ENCODE results near the gene DLGAP1. TPM values are rescaled to one million over a fixed set of nuclear protein-coding genes. Genes with fewer than 3 reads are reported as not detected.

The DLGAP1 gene
- total and polyA plus RNA-seq, 4 donors: 0.54 to 11.8 (median 3.1) TPM

DNA sequence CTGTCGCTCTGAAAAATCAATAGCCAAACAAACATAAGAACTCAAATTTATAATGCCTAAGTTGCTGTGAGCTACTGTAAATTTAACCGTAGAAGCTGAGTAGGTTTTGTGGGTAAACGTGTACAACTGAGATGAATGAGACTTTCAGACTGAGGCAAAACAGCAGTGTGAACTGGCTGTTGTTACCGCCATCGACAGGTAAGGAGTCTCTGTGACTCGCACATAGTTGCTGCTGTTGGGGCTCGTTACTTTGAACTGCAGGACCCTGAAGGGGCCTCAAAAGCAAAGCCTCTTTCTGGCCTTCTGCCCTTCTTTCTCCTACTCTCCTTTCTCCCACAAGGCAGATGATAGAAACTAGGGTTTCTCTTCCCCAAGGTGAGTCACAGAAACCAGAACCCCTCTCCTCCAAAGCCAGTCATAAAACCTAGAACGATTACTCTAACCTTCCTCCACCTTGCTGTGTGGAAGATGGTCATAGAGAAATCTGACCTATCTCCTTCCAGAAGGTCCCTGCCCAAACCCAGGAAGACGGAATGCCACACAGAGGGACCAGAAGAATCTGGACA is 101.2 kb downstream of the DLGAP1 start:
- TF ChIP-seq, protein P1, sequence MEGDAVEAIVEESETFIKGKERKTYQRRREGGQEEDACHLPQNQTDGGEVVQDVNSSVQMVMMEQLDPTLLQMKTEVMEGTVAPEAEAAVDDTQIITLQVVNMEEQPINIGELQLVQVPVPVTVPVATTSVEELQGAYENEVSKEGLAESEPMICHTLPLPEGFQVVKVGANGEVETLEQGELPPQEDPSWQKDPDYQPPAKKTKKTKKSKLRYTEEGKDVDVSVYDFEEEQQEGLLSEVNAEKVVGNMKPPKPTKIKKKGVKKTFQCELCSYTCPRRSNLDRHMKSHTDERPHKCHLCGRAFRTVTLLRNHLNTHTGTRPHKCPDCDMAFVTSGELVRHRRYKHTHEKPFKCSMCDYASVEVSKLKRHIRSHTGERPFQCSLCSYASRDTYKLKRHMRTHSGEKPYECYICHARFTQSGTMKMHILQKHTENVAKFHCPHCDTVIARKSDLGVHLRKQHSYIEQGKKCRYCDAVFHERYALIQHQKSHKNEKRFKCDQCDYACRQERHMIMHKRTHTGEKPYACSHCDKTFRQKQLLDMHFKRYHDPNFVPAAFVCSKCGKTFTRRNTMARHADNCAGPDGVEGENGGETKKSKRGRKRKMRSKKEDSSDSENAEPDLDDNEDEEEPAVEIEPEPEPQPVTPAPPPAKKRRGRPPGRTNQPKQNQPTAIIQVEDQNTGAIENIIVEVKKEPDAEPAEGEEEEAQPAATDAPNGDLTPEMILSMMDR (IDR thresholded peaks at IDR 0.05; ENCODE audit: control extremely low read depth, extremely low read depth): no peak

GRCh38 chr18:4352746-4353551 is 102.2 kb downstream of the DLGAP1 start:
- WGBS, 2 donors: 33 to 35% methylated on average over 15 of the region's 15 CpGs
- DNase-seq (no peak), ATAC-seq (ENCODE audit: insufficient read depth, low FRiP score) (no peak)
- Histone ChIP-seq H3K27ac (ENCODE audit: low read depth in 1 of 2, low read length in 1 of 2) (no peak overlapping the region), H3K27me3 (ENCODE audit: control insufficient read depth in 3 of 3, insufficient read depth in 3 of 3, low read length in 2 of 3) (peaks cover 0 to 5% (median 3%) of the 10 kb centered on the region in 3 donors), H3K9ac (ENCODE audit: insufficient read depth in 1 of 2, low read length in 2 of 2) (no peak overlapping the region), H3K36me3 (ENCODE audit: control insufficient read depth in 4 of 4, insufficient read depth in 4 of 4, low read length in 4 of 4) (no peaks in the 10 kb centered on the region), H3K4me3 (no peak overlapping the region), H3K9me3 (ENCODE audit: control insufficient read depth in 4 of 4, insufficient read depth in 3 of 4, low read length in 3 of 4) (peaks cover 0 to 2% (median 0%) of the 10 kb centered on the region in 4 donors), H3K4me1 (ENCODE audit: control insufficient read depth in 5 of 5, insufficient read depth in 5 of 5, low read length in 5 of 5) (no peaks in the 10 kb centered on the region)
- TF ChIP-seq, protein P1 (IDR thresholded peaks at IDR 0.05; ENCODE audit: control extremely low read depth, extremely low read depth): no peak

More for the DNA sequence above, 101.2 kb downstream of the DLGAP1 start:
- no peaks in the 10 kb centered on the region for H3K36me3 ChIP-seq (ENCODE audit: control insufficient read depth in 4 of 4, insufficient read depth in 4 of 4, low read length in 4 of 4)
- no peak overlapping the region for H3K4me3 ChIP-seq
- 51 to 60% methylated on average over 9 of the region's 9 CpGs for WGBS, 2 donors
- no peaks in the 10 kb centered on the region for H3K4me1 ChIP-seq (ENCODE audit: control insufficient read depth in 5 of 5, insufficient read depth in 5 of 5, low read length in 5 of 5)
- H3K27ac ChIP-seq (ENCODE audit: low read depth in 1 of 2, low read length in 1 of 2): no peak overlapping the region
- DNase-seq: no peak
- no peak for ATAC-seq (ENCODE audit: insufficient read depth, low FRiP score)
- no peak overlapping the region for H3K9ac ChIP-seq (ENCODE audit: insufficient read depth in 1 of 2, low read length in 2 of 2)
- peaks cover 0 to 5% (median 3%) of the 10 kb centered on the region in 3 donors for H3K27me3 ChIP-seq (ENCODE audit: control insufficient read depth in 3 of 3, insufficient read depth in 3 of 3, low read length in 2 of 3)
- H3K9me3 ChIP-seq (ENCODE audit: control insufficient read depth in 4 of 4, insufficient read depth in 3 of 4, low read length in 3 of 4): peaks cover 0 to 2% (median 0%) of the 10 kb centered on the region in 4 donors

DNA sequence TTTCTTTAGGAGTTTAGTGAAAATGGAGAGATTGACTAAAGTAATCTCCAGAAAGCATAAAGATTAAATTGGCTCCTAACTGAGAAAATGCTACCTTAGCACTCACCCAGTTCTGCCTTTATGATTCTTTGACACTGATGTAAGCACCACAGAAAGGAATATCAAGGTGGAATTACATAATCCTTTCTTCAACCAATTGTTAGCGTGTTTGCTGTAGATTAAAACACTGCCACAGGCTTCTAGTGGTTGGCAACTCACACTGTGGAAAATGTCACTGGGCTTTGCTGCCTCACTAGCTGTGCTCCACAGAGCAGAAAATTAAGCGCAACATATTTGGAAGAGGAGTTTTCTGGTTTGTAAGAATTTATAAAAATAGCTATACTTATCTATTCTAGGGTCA is 104.1 kb downstream of the DLGAP1 start:
- no peak overlapping the region for H3K4me3 ChIP-seq
- 85 to 87% methylated on average over 2 of the region's 2 CpGs for WGBS, 2 donors
- H3K27me3 ChIP-seq (ENCODE audit: control insufficient read depth in 3 of 3, insufficient read depth in 3 of 3, low read length in 2 of 3): peaks cover 0 to 5% (median 3%) of the 10 kb centered on the region in 3 donors
- peaks cover 0 to 2% (median 0%) of the 10 kb centered on the region in 4 donors for H3K9me3 ChIP-seq (ENCODE audit: control insufficient read depth in 4 of 4, insufficient read depth in 3 of 4, low read length in 3 of 4)
- H3K4me1 ChIP-seq (ENCODE audit: control insufficient read depth in 5 of 5, insufficient read depth in 5 of 5, low read length in 5 of 5): no peaks in the 10 kb centered on the region
- H3K27ac ChIP-seq (ENCODE audit: low read depth in 1 of 2, low read length in 1 of 2): no peak overlapping the region
- ATAC-seq (ENCODE audit: insufficient read depth, low FRiP score) (no peak), DNase-seq (no peak)
- H3K36me3 ChIP-seq (ENCODE audit: control insufficient read depth in 4 of 4, insufficient read depth in 4 of 4, low read length in 4 of 4): no peaks in the 10 kb centered on the region
- H3K9ac ChIP-seq (ENCODE audit: insufficient read depth in 1 of 2, low read length in 2 of 2): no peak overlapping the region
- TF ChIP-seq, protein P1 (IDR thresholded peaks at IDR 0.05; ENCODE audit: control extremely low read depth, extremely low read depth): no peak

Data from lung (tissue), 12 donors.